ENCODE results near the gene BPIFB2.

BPIFB2 gene

DNA sequence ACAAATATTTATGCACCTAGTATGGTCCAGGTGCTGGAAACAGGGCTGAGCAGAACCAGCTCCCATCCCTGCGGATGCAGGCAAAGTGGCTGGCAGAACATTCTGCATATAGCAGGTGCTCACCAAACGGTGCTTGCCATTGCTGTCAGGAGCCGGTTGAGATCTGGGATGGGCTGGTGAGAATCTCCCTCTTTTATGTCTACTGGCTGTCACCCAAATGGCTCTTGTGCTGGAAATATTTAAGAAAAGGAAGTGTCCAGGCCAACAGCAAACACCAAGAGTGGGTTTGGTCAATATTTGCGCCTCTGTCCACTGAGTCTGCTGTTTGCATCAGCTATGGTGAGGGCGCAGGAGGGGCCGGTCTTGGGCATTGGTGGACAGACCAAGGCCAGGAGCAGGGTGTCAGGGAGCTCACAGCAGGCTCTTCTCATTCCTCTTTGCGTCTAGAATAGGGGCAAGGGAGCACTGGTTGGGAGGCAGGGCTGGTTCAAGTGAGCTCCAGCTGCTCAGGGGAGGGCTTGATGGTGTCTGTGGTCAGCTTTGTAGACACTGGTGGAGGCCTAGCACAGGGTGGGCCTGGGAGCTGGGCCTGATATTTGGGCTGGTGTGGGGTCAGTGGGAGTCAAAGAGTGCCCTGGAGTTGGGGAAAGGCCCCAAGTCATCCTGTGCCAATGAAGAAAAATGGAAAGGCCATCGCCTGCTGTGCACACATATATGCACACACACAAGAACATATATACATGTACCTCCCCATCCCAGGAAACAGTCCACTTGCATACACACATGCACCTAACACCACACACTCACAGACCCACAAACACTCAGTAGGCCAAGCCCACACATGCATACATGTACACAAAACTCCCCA is 1.4 kb upstream of the BPIFB2 start:
- ChIA-PET POLR2A (ENCODE audit: low non-redundant PET) (no interaction called here), CTCF (interaction anchor here (0.7 to 0.9 kb wide), 2 partner anchors 10 to 34 kb away, joined by 3 to 5 read pairs; no protein-coding TSS in a partner anchor)
- no peak overlapping the region for H3K27ac ChIP-seq
- TF ChIP-seq, protein P1, sequence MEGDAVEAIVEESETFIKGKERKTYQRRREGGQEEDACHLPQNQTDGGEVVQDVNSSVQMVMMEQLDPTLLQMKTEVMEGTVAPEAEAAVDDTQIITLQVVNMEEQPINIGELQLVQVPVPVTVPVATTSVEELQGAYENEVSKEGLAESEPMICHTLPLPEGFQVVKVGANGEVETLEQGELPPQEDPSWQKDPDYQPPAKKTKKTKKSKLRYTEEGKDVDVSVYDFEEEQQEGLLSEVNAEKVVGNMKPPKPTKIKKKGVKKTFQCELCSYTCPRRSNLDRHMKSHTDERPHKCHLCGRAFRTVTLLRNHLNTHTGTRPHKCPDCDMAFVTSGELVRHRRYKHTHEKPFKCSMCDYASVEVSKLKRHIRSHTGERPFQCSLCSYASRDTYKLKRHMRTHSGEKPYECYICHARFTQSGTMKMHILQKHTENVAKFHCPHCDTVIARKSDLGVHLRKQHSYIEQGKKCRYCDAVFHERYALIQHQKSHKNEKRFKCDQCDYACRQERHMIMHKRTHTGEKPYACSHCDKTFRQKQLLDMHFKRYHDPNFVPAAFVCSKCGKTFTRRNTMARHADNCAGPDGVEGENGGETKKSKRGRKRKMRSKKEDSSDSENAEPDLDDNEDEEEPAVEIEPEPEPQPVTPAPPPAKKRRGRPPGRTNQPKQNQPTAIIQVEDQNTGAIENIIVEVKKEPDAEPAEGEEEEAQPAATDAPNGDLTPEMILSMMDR (conservative IDR thresholded peaks at IDR 0.05; ENCODE audit: low read depth) = no peak
- DNase-seq (ENCODE audit: low spot score) = no peak

DNA sequence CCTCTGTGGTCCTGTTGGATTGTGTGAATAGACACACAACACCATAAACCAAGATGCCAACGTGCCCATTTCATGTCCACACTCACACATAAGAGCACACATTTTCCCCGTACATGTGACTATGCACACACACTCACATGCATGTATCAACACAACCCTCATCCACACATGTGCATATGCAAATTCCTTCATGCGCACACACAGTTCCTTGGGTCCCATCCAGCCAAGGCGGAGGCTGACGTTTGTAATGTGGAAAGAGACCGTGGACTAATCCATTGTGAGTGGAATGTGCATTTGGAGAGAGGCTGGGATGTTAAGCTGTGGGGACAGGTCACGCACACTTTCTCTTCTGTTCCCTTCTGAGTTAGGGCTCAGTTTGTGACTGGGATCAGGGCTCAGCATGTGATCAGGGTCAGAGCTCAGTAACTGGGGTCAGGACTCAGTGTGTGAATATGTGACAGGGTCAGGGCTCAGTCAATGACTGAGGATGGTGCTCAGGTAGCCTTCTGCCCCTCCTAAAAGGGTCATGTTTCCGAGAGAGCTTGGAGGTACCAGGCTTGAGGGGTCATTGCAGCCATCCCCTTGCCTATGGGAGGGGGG is 628 bp upstream of the BPIFB2 start:
- H3K27ac ChIP-seq = no peak overlapping the region
- CTCF ChIA-PET = interaction anchor here (0.7 to 0.9 kb wide), 2 partner anchors 11 to 1106 kb away, joined by 3 to 5 read pairs; no protein-coding TSS in a partner anchor
- DNase-seq (ENCODE audit: low spot score) = no peak
- TF ChIP-seq, protein P1 (conservative IDR thresholded peaks at IDR 0.05; ENCODE audit: low read depth) = no peak
- POLR2A ChIA-PET (ENCODE audit: low non-redundant PET) = no interaction called here

DNA sequence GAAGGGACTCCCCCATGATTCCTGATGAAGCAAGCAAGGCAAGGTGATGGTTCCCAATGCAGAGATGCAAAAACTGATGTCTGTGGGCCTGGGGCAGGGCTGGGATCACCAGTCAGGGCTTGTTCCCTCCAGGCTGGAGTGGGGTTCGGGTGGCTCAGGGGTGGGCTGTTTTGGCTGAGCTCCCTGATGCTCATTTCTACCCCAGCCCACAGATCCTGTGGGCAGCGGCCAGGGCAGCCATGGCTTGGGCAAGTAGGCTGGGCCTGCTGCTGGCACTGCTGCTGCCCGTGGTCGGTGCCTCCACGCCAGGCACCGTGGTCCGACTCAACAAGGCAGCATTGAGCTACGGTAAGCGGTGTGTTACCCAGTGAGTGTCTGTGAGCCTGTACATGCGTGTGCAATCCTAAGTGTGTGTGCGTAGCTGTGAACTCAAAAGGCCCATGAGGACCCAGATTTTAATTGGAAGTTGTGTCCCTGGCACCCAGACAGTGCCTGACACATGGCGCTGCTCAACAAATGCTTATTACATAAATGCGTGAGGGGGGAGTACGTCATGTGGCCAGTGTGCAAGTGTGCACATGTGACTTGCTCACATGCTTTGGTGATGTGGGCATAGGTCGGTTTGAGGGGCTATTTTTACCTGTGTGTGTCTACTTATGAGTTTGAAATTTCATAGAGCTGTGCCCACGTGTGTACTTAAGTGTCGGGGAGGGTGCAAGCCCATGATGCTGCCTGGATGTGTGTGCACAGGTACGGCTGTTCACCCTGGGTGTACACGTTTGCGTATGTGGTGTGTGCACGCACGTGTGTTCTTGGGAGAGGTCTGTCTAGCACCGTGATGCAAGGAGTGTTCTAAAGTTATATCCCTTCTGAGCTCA is 1.1 kb downstream of the BPIFB2 start:
- CTCF ChIA-PET = interaction anchor here (0.7 to 0.8 kb wide), 2 partner anchors 173 to 254 kb away, joined by 3 read pairs; no protein-coding TSS in a partner anchor
- TF ChIP-seq, protein P1 (conservative IDR thresholded peaks at IDR 0.05; ENCODE audit: low read depth) = no peak
- DNase-seq (ENCODE audit: low spot score) = no peak
- H3K27ac ChIP-seq = no peak overlapping the region
- POLR2A ChIA-PET (ENCODE audit: low non-redundant PET) = no interaction called here

DNA sequence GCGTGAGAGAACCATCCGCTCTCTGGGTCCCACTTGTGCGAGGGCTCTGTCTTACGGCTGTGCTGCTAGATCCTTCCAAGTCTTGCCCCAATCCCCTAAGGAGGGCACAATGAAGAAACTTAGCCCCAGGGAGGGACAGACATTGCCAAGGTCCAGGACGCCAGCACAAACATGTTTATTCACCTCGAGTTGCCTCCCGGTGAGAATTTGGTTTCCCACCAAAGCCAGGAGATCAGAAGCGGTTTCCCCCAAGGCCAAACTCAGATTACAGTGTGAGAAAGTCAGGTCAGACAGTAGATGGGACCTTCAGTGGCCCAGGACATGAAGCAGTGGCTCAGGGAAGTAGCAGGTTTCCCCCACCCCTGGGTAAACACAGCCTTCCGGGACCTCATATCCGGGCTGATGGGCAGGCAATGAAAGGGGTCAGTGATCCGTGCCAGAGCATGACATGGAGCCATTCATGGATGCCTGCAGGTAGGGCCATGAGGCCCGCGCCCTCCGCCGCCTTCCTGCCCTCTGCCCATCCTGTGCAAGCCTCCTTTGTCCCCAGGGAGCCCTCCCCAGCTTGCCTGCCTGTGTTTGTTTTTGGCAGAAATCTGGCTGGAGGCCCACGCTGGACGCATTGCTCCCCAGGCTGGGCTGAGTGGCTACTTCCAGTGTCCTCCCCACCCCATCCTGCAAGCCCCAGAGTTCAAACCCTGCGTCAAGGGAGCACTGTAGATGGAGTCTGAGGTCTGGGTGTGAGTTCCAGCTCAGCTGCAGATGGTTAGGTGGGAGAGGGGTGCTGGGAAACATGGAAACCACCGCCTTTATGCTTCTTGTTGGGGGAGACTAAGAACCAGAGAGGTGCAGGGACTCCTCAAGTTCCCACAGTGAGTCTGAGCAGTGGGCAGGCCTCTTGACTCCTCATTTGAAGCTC is 2.0 kb downstream of the BPIFB2 start:
- DNase-seq (ENCODE audit: low spot score) = no peak
- H3K27ac ChIP-seq = no peak overlapping the region
- ChIA-PET POLR2A (ENCODE audit: low non-redundant PET) (no interaction called here), CTCF (interaction anchor here (0.8 kb wide), 1 partner anchor 172 kb away, joined by 3 read pairs; no protein-coding TSS in a partner anchor)
- TF ChIP-seq, protein P1 (conservative IDR thresholded peaks at IDR 0.05; ENCODE audit: low read depth) = no peak

DNA sequence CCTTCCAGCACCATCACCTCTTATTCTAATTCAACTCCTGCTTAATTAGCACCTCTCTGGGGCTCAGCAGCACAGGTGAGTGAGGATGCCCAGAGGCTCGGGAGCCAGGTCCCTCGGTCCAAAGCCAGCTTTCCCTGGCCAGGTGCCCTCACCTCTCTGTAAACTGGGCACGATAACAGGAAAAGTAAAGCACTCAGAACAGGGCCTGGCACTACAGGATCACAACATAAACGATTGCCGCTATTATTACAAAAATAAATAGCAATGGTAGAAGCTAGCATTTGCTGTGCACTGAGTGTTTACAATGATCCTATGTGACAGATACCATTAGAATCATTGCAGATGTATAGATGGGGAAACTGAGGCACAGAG is 2.6 kb downstream of the BPIFB2 start:
- H3K27ac ChIP-seq = no peak overlapping the region
- TF ChIP-seq, protein P1 (conservative IDR thresholded peaks at IDR 0.05; ENCODE audit: low read depth) = no peak
- POLR2A ChIA-PET (ENCODE audit: low non-redundant PET) = no interaction called here
- no peak for DNase-seq (ENCODE audit: low spot score)
- CTCF ChIA-PET = no interaction called here

Data from RWPE1 (cell line).